WI38 (cell line): ENCODE measurements around the gene PEX7.
"Not testable (repeated sequence)": the region's sequence is repeated elsewhere in the genome, so short reads cannot be mapped to it uniquely, and the experiment has no call there.

Experiments
- H3K4me3 ChIP-seq: 2 replicates; pipeline ENCODE4 v1.5.1; 2011; ENCODE audit warnings: low read depth, mild to moderate bottlenecking, control low read depth, low read length
- TF ChIP-seq, protein P1 (sequence below): IDR thresholded peaks from 2 replicates; pipeline ENCODE4 v1.5.1; 2012; ENCODE audit warnings: low read depth, mild to moderate bottlenecking, control low read depth, low read length

The PEX7 gene

DNA sequence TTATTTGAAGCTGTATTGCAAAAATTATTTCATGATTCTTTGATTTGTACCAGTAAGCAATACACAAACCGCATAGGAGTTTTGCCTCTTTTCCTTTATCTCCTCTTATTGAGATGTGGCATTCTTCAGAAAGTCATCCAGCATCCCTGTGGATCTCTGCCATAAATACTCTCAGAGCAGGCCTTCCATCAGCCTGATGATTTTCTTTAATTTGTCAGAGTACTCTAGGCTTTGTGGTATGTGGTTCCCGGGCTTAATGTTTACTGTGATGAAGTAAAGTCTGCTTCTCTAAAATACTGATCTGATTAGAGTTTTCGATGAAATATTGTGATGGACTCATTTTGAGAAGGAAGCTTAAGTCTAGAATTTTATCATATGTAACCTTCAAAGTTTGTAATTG lies 68.6 kb downstream of the PEX7 start:
- H3K4me3 ChIP-seq: no peak overlapping the region
- TF ChIP-seq, protein P1, sequence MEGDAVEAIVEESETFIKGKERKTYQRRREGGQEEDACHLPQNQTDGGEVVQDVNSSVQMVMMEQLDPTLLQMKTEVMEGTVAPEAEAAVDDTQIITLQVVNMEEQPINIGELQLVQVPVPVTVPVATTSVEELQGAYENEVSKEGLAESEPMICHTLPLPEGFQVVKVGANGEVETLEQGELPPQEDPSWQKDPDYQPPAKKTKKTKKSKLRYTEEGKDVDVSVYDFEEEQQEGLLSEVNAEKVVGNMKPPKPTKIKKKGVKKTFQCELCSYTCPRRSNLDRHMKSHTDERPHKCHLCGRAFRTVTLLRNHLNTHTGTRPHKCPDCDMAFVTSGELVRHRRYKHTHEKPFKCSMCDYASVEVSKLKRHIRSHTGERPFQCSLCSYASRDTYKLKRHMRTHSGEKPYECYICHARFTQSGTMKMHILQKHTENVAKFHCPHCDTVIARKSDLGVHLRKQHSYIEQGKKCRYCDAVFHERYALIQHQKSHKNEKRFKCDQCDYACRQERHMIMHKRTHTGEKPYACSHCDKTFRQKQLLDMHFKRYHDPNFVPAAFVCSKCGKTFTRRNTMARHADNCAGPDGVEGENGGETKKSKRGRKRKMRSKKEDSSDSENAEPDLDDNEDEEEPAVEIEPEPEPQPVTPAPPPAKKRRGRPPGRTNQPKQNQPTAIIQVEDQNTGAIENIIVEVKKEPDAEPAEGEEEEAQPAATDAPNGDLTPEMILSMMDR: no peak

DNA sequence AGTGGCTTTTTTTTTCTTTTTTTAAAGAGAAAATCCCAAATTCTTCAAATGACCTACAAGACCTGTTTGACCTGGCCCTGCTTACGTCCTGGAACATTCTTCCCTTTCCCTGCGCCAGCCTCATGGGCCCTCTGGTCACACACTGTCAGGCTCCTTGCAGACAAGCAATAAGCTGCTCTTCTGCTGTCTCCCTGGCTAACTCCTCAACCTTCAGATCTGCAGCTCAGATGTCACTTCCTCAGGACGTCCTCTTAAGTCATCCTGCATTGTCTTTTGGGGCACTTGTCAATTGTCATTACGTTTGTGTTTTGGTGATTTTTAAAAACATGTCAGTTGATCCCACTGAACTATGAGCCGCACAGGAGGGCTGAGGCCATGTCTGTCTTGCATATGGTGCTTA lies 70.8 kb downstream of the PEX7 start:
- no peak overlapping the region for H3K4me3 ChIP-seq
- TF ChIP-seq, protein P1: no peak

DNA sequence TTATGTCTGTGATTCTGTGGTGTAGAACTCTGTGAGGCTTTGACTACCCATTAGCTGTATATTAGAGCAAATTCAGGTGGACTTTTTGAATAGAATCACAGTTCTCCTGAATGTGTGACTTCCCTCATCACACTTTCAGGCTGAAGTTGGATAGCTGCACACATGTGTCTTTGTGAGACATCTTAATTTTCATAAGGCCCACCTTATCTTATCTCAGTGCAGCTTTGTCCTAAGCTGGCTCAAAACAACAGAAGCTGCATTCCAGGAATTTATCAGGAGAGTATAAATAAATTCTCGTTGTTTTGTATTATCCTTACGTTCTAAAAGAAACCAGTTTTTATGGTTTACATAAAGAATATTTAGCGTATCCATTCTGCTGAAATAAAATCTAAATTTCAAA lies 73.5 kb downstream of the PEX7 start:
- H3K4me3 ChIP-seq: no peak overlapping the region
- TF ChIP-seq, protein P1: no peak

DNA sequence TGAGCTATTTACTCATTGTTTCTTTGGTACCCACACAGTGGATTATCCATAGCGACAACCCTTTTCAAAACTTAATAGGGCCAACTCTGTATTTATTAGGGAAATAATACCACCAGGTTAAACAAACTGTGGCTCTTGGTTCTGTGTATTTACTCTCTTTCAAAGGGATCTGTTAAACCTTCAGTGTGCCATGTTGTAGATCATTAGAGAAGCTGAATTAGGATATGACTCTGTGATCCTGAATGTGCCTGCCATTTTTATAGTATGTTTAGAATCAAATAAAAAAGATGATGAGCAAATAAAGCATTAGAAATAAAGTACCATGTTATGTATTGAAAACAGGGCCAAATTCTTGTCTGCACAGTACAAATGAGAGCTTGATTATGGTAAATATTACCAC lies 74.7 kb downstream of the PEX7 start:
- H3K4me3 ChIP-seq: no peak overlapping the region
- TF ChIP-seq, protein P1: no peak

DNA sequence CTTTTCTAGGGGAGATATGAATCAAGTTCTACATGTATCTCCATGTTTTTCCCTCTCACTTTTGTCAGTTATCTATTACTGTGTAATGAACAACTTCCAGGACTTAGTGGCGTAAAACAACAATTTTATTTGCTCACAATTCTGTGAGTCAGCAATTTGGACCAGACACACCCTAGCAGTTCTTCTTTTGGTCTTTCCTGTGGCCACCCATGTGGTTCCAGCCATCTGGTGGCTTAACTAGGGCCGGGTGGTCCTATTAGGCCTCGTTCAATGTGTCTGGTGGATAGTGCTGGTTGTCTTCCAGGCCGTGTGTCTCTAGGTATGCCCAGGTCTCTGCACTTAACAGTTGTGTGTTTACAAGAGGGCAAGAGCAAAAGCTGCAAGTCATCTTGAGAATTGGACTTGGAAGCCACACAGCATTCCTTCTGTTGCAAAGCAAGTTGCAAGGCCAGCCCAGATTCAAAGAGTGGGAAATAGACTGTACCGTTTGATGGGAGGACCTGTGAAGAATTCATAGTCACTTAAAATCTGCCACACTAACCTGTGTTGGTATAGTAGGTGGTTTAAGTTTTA lies 78.9 kb downstream of the PEX7 start:
- H3K4me3 ChIP-seq: no peak overlapping the region
- TF ChIP-seq, protein P1: no peak

DNA sequence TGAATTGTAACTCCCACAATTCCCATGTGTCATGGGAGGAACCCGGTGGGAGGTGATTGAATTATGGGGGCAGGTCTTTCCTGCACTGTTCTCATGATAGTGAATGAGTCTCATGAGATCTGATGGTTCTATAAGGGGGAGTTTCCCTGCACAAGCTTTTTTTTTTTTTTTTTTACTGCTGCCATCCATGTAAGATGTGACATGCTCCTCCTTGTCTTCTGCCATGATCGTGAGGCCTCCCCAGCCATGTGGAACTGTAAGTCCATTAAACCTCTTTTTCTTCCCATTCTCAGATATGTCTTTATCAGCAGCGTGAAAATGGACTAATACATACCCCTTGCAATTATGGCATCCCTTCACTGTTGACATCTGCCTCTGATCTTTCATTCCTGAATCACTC lies 82.1 kb downstream of the PEX7 start:
- H3K4me3 ChIP-seq: not testable (repeated sequence)

DNA sequence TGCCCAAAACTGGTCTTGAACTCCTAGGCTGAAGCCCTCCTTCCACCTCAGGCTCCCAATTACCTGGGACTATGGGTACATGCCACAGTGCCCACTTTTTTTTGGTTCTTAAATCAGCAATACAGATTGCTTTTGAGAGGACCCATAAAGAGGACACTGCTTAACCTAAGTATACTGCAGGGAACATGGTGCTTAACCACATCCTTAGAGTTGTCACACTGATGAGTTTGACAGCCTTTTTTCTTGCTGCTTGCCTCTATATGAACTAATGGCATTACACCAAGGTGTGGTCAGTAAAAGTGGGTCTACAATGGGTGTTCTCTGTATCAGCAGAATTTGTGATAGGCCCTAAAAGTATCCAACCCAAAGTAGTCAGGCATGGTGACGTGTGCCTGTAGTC lies 92.6 kb downstream of the PEX7 start:
- no peak overlapping the region for H3K4me3 ChIP-seq
- TF ChIP-seq, protein P1: no peak

DNA sequence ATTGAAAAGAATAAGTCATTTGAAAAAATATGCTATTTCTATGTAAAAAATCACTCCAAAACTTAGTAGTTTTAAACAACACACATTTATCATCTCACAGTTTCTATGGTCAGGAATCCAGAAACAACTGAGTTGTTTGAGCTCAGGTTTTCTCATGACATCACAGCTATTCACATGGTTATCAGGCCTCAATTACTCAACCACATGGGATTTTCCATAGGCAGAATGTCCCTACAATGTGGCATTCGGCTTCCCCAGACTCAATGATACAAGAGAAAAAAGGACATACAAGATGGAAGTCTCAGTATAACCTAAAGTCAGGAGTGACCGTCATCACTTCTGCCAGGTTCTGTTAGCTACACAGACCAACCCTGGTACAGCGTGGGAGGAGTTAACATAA lies 96.3 kb downstream of the PEX7 start:
- H3K4me3 ChIP-seq: no peak overlapping the region
- TF ChIP-seq, protein P1: no peak
